ENCODE results near the gene ARSI. TPM values are rescaled to one million over a fixed set of nuclear protein-coding genes. Genes with fewer than 3 reads are reported as not detected.

Gene ARSI
- total and polyA plus RNA-seq, 2 of the 13 experiments (the other 11 are each of a cell fraction or from before 2014, with no cell fraction given), result 4.2 to 33.9 TPM

DNA sequence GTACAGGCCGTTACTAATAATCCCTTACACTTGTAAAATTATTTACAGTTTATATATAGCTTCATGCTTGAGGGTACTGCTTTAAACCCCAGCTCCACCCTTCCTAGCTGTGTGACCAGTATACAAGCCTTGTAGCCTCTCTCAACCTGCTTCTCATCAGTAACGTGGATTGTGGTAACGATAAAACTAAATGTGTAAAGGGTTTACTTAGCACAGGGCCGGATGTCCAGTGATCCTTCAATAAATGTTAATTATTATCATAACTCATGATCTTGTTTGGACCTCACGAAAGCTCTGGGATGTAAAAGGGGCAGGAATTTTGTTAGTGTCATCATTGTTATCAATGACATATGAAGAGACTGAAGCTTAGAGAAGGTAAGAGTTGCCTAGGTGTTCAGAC is 7.5 kb upstream of the ARSI start (continued):
- TF ChIP-seq, protein P1, sequence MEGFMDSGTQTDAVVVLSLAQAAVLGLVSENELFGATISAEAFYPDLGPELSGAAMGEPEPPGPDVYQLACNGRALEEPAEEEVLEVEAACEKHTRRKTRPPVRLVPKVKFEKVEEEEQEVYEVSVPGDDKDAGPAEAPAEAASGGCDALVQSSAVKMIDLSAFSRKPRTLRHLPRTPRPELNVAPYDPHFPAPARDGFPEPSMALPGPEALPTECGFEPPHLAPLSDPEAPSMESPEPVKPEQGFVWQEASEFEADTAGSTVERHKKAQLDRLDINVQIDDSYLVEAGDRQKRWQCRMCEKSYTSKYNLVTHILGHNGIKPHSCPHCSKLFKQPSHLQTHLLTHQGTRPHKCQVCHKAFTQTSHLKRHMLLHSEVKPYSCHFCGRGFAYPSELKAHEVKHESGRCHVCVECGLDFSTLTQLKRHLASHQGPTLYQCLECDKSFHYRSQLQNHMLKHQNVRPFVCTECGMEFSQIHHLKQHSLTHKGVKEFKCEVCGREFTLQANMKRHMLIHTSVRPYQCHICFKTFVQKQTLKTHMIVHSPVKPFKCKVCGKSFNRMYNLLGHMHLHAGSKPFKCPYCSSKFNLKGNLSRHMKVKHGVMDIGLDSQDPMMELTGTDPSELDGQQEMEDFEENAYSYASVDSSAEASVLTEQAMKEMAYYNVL (CRISPR knock-in tag; IDR thresholded peaks at IDR 0.05; ENCODE audit: borderline replicate concordance), result no peak
- TF ChIP-seq ZNF501 (CRISPR knock-in tag; IDR thresholded peaks at IDR 0.05) (no peak), ZNF143 (CRISPR knock-in tag; IDR thresholded peaks at IDR 0.05) (no peak), ZBTB21 (CRISPR knock-in tag; IDR thresholded peaks at IDR 0.05) (no peak), FOXA1 (IDR thresholded peaks at IDR 0.05) (no peak), FOXA1 (CRISPR knock-in tag; IDR thresholded peaks at IDR 0.05) (no peak), ETV6 (CRISPR knock-in tag; conservative IDR thresholded peaks at IDR 0.05) (no peak)

DNA sequence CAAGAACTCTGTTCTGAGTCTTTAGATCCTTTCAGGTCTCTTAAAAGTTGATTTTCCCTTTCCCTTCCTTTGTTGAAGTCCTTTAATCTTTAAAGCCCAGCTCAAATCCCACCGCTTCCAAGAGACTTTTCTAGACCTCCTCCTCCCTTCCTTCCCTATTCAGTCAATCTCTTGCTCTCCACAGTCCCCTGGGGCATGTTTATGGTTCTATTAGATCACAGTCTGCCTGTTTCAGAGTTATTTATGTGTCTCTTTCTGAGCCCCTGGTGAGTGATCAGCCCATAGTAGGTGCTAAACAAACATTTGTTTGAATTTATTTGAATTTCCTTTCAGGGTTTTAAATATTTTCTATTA is 7.2 kb upstream of the ARSI start:
- no peaks in the 10 kb centered on the region for H4K20me1 ChIP-seq (ENCODE audit: insufficient read depth, low read length)
- H3K36me3 ChIP-seq (replicated peaks in 1 of 2; ENCODE audit: control insufficient read depth in 1 of 2, insufficient read depth in 2 of 2, low read length in 2 of 2), result no peaks in the 10 kb centered on the region
- 94% methylated on average over 1 of the region's 1 CpG for WGBS (ENCODE audit: low lambda C conversion rate)
- ChIA-PET CTCF (ENCODE audit: low intra/inter-chr PET ratio, low total read pairs) (no interaction called here), POLR2A (interaction anchor here (2.3 kb wide), 1 partner anchor 7 kb away, joined by 10 read pairs; no protein-coding TSS in a partner anchor)
- in situ Hi-C loops (cut with HindIII; ENCODE audit: extremely low pct_ligation_motif_present, low pct_unique_long_range_greater_than_20kb), result no loop called here
- no peak for DNase-seq (ENCODE audit: low spot score)
- no peak for FAIRE-seq
- TF ChIP-seq ZNF556 (CRISPR knock-in tag; IDR thresholded peaks at IDR 0.05; ENCODE audit: borderline replicate concordance), result no peak
- ATAC-seq, result no peak
- H3K27me3 ChIP-seq (ENCODE audit: control insufficient read depth in 1 of 2, insufficient read depth in 2 of 2, low read length in 2 of 2), result no peaks in the 10 kb centered on the region
- intact Hi-C loops (cut with micrococcal nuclease; ENCODE audit: unreplicated experiment), result no loop called here
- H3K4me1 ChIP-seq (ENCODE audit: insufficient read depth, low read length), result peaks cover 82% of the 10 kb centered on the region
- H3K79me2 ChIP-seq (ENCODE audit: insufficient read depth, low read length), result no peaks in the 10 kb centered on the region
- H3K4me3 ChIP-seq (replicated peaks in 1 of 3; ENCODE audit: insufficient read depth in 1 of 3, low read depth in 2 of 3, low read length in 3 of 3), result no peak overlapping the region
- H2AFZ ChIP-seq (ENCODE audit: low read length), result no peak overlapping the region
- no peak overlapping the region for H3K9ac ChIP-seq (ENCODE audit: insufficient read depth, low read depth, low read length)
- BruUV-seq (replicated peaks), result no TSS peak
- no peak overlapping the region for H3K4me2 ChIP-seq (ENCODE audit: low read depth, low read length)
- no peaks in the 10 kb centered on the region for H3K9me3 ChIP-seq (ENCODE audit: low read length)
- H3K27ac ChIP-seq (ENCODE audit: extremely low read length, insufficient read depth, low read length), result no peak overlapping the region
